HG02852 (cell line): Measurements from ENCODE around the gene HIVEP3.

Experiments
- ATAC-seq: cut with Tn5 transposase; IDR thresholded peaks from one replicate; pipeline ENCODE4 v1.9.1; 2021; ENCODE audit warnings: mild to moderate bottlenecking, moderate library complexity; ENCODE audit not compliant: unreplicated experiment

HIVEP3 gene

DNA sequence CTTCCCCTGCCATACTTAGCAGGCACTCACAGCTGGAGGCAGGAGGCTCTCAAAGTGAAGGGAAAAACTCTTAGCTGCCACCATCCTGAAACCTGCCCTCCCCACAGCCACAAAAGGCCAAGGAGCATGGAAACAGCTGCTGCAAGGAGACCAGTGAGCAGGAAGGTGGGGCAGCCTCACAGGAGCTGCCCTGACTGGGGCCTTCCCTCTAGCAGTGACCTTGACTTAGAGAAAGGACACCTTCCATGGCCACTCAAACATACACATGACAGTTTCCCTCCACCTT is 126.3 kb downstream of the HIVEP3 start:
- no peak for ATAC-seq

DNA sequence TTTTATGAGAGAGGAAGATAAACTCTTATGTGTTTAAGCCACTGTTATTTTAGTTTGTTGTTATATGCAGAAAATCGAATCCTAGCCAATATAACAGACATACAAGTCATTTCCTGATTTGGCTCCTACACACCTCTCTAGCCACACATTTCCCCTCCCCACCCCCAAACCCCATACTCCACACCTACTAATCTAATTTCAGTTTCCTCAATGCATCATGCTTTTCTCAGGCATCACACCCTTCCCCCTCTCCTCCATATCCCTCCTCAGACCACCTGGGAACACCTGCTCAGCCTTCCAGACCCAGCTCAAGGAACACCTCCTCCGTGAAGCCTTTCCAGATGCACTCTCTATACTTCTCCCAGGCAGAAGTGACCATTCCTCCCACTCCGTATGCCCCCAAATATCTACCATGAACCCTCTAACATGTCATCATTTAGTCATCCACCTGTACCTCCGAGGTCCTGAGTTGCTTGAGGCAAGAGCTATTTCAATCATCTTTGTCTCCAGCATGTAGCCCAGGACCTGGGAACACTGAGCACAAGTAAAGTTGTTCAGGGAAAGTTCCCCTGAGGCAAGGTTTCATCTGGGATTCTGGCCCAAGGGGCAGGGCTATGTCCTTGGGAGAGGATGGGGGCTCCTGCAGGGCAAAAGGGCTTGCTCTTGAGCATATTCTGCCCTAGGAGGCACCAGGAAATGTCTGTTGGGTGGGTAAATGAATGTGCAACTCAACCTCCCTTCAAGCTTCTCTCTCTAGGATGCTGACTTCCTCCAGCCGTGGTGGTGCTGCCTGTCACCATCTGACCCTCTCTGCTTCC is 126.8 kb downstream of the HIVEP3 start:
- no peak for ATAC-seq

DNA sequence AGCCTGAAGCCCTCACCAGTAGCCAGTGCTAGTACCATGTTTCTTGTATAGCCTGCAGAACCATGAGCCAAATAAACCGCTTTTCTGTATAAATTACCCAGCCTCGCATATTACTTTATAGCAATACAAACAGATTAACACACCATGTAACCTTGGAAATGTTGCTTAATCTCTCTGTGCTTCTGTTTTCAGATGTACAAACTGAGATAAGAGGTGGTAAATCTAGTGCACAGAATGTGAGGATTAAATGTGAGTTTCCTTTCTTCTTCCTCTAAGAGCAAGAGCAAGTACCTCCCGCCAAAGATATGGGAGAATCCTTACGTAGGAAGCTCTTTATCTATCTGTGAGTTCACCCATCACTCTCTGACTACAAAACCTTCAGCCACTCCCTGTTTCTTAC is 128.4 kb downstream of the HIVEP3 start:
- no peak for ATAC-seq

DNA sequence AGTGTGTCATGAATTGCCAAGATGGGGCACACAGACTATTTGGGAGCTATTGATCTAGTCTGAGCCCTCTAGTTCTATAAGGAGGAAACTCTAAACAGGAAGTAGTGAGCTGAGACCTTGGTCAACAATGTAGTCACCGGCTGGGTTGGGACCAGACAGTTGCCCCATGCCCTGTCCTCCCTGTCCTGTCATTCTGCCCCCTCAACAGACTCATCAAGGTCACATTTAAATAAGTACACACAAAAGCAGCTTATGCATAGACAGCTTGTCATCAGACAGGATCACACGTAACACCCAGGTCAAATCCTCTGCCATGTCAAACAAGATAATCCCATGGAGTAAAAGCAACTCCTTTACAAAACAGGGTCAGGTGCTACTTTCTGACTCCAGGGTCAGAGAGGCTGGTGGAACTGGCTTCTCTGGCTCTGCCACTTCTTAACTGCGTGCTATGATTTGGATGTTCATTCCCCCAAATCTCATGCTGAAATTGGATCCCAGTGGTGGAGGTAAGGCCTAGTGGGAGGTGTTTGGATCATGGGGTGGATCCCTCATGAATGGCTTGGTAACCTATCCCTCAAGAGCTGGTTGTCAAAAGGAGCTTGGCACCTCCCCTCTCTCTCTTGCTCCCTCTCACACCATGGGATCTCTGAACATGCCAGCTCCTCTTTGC is 128.9 kb downstream of the HIVEP3 start:
- no peak for ATAC-seq

DNA sequence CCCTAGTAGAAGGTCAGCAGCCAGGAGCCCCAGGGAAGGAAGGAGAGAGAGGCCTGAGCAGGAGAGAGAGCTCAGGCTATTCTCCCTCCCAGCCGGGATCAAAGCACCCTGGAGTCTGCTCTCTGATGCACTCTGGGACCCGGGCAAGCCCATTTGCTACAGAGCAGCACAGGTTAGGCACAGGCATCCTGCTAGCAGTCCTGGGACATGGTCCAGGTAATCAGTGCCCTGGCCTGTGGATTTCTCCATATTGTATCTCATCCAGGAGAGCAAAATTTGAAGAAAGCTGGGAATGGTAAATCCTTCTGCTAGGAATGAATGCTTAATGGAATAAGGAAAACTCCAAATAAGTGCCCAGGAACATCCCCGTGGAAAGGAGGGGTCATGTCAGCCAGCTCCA is 130.3 kb downstream of the HIVEP3 start:
- ATAC-seq = no peak

DNA sequence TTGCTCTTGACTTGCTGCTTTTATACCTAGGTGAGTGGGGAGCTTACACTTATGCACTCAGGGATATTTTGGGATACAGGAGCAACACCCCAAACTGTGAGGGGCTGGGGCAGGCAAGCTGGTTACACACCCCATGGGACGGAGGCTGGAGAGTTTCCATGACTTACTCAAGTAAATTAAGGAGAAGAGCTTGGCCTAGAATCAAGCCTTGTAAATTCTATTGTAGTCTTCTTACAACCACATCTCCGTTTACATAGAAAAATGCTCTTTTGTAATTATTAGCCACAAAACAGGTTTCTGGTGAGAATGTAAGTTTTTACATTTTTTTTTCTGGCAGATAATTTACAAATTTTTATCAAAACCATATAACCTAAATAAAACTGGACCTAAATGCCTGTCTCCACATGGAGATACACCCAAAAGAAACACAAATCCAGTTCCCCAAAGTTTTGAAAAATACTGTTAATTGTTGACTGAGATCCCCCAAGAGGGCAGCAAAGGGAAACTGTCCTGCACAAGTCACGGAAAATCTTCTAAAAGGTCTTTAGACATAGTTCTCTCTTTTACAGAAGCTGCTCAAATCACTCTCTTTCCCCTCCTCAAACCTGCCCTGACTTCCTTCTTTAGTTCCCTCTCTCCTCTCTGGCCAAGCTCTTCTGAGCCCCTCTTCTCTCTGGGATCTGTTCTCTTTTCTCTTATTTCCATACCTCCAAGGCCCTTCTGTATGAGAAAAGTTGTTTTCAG is 134.0 kb downstream of the HIVEP3 start:
- ATAC-seq = no peak

DNA sequence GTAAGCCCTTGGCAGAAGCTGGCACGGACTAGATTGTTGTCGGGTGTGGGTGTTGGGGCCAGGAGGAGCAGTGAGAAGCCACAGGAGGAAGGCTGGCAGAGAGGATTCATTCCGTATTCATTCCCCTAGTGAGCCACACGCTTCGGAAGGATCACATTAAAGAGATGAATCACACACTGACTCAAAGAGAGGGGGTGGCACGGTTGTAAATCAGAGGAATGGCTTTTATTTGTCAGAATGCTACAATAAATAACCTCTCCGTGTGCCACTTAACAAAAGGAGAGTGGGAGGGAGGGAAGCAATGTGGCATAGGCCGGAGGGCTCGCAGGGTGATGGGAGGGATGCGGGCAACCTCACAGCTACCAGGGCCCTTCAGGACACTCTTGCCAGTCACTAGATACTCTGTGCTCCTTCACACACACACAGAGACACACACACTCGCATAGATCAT is 135.5 kb downstream of the HIVEP3 start:
- no peak for ATAC-seq

DNA sequence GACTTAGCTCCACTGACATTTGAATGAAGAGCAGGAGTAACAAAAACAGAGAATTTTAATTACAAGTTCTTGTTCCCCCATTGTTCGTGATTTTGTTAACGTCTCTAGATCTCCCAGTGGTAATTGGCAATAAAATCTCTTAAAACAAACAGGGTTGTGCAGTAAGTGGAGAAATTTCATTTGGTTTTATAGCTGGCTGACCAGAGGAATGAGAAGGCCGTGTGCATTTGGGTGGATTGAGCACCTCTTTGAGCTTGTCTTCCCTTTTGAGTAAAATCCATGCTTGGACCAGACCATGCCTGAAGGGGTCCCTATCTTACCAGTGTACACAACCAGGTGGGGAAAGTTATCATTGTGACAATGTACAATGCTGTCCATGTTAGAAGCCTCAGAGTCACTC is 137.8 kb downstream of the HIVEP3 start:
- no peak for ATAC-seq

DNA sequence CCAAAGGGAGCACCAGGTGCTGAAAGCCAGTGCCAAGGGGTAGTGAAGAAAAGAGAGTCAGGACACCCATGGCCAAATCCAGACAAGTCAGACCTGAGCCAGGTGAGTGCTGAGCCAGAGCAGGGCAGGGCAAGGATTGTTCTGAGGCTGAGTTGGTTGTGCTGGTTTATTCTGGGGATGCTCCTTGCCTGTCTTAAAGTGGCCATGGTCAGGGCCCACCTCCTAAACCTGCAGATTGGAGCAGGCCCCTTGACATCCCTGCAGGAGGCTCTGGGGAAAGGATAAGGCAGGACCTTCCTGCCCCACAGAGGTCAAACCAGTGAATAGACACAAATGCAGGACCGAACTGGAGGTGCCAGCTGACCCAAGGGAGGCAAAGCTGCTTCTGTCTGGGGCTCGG is 138.4 kb downstream of the HIVEP3 start:
- no peak for ATAC-seq

DNA sequence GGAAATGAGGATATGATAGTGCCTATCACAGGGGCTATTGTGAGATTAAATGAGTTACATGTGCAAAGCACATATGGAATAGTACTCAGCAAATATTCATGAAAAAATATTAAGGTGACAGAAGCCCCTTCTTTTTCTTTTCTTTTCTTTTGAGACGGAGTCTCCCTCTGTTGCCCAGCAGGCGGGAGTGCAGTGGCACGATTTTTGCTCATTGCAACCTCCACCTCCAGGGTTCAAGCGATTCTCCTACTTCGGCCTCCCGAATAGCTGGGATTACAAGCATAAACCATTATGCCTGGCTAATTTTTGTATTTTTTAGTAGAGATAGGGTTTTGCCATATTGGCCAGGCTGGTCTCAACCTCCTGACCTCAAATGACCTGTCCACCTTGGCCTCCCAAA is 139.4 kb downstream of the HIVEP3 start:
- no peak for ATAC-seq

DNA sequence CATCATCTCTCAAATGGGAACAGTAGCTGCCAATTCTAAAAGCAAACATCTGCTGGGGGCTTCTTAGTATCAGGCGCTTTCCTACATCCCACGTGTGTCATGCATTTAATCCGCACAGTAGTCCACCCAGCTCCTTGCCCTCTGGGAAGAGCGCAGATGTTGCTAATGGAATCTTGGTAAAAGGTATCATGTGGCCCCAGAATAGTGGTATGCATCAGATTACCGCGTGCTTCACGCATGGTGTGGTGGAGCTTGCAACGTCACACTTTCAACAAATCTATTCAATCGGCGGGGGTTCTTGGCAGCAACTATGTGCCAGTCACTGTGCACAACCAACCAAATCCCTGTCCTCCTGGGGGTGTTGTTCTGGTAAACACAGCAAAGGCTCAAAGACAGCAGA is 141.0 kb downstream of the HIVEP3 start:
- ATAC-seq = no peak

DNA sequence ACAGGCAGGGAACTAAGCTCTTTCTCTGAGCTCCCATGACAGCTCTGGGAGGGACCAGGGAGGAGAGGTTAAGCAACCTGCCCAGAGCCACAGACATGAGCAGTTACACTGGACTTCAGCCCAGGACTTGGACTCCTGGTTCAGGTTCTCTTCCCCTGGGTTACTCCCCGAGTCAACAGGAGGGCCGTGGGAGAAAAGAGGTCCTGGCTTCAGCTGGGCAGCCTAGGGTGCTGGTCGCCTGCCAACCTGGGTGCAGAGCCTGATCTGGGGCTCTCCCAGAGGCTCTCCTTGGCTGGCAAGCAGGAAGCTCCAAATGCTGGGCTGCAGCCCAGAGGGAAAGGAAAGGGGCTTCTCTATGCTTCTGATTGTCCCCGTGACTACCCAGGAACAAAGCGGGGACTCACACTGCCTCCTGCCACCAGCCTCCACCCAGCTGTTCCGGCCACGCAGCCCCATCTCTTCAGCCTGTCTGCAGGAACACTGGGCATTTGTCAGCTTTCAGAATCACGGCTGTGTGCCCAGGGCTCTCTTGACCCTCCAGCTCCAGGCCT is 141.8 kb downstream of the HIVEP3 start:
- no peak for ATAC-seq

DNA sequence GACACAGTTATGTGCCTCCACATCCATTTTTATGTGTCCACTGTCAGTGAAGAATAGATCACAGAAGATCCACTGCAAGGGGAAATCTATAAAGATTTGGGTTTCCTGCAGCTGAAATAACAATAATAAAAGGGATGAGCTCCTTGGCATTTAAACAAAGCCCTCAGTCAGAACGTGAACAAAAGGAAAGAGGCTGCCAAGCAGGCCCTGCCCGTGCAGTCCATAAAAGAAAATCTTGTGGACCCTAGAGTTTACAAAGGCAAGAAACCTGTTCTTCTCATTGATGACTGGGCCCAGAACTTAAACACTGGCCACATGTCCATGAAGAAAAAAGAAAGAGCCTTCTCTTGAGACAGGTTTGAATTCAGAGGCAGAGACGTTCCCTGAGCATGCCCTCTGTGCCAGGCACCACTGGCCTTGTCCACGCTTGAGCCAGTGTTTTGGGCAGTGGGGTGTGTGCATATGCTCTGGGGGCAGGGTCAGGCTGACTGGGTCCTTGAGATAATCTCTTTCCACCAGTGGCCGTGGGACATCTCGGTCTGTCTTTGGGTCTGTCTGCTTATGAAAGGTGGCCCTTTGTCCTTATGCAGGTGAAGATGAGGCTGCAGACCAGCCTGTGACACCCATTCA is 142.7 kb downstream of the HIVEP3 start:
- ATAC-seq = no peak

DNA sequence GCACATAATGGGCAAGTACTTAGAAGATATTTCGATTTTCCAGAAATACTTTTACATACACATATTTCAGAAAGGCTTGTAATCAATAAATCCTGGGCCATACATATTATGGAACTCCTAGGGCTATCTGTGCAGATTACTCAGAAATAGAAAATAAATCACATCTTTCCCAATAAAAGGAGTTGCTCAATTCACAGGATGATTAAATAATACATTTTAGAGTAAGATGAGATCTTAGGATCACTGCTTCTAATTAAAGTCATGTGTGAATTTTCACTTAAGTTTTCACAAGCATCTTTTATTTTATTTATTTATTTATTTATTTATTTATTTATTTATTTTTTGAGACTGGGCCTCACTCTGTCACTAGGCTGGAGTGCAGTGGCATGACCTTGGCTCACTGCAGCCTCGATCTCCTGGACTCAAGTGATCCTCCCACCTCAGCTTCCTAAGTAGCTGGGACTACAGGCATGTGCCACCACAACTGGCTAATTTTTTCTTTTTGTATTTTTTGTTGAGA is 144.2 kb downstream of the HIVEP3 start:
- no peak for ATAC-seq

DNA sequence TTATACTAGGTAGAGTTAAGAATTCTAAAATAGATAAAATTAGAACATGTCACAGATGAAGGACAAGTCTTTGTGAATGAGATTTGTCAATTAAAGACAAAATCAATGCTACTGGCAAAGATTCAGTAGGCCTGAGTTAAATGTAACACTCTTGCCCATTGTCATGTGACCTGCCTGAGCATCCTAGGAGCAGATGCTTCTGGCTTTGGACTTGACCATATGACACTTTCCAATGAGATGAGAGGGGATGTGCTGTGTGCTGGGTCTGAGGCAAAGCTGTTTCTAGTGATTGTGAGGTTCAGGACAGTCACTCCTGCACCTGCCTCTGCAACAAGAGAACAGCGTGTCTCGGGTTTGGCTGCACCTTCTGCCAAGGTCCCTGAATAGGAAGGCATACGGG is 144.9 kb downstream of the HIVEP3 start:
- ATAC-seq = no peak

DNA sequence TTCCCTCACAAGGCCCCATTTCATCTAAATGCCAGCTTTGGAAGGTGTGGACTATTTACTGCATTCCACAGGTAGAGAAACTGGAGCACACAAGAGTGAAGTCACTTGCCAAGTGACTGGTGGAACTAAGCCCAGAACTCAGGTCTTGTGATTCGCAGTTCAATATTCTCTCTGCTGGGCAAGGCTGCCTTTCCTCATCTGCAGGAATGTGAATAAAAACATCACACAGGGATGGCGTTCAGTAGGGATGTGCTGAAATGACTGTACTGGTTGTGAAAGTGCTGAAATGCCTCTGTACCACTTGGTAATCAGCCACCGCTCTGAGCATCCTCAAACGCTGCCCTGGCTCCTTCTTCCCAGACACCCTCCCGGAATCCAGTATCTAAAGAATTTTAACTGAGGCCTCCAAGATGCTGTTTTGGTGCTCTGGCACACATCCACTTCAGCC is 145.6 kb downstream of the HIVEP3 start:
- no peak for ATAC-seq

DNA sequence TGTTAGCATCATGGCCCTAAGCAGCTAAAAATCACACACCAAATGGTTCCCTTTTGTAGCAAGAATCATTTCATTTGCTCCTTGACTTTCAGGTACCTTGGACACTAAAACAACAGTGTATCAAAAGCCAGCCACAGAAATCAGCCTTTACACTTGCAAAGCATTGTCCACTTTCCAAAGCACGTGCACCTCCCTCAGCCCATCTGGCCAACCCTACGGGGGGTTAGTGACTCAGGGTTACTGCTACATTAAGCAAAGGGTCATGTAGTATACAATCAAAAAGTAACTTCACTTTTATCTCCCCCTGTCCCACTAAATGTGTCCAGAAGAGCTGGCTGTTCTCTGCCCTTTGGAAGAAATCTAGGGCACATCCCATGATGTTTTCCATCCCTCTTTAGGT is 149.7 kb downstream of the HIVEP3 start:
- ATAC-seq = no peak

DNA sequence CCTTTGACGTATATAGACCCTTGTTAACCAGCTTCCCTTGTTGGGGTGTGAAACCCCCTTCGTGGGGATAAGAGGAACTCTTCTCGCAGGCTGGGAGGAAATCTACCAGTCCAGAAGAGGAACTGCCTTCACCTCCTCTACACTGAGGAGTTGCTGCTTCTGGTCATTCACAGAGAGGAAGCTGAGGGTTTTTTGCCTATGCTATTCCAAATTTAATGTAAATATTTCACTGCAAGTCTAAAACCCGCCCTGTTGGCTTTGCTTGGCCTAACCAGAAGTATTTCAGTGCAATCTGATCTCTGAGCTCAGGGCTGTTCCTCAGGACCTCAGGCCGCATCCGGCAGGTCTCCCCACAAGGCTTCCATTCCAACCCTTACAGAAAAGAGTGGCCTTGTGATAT is 150.1 kb downstream of the HIVEP3 start:
- ATAC-seq = no peak

DNA sequence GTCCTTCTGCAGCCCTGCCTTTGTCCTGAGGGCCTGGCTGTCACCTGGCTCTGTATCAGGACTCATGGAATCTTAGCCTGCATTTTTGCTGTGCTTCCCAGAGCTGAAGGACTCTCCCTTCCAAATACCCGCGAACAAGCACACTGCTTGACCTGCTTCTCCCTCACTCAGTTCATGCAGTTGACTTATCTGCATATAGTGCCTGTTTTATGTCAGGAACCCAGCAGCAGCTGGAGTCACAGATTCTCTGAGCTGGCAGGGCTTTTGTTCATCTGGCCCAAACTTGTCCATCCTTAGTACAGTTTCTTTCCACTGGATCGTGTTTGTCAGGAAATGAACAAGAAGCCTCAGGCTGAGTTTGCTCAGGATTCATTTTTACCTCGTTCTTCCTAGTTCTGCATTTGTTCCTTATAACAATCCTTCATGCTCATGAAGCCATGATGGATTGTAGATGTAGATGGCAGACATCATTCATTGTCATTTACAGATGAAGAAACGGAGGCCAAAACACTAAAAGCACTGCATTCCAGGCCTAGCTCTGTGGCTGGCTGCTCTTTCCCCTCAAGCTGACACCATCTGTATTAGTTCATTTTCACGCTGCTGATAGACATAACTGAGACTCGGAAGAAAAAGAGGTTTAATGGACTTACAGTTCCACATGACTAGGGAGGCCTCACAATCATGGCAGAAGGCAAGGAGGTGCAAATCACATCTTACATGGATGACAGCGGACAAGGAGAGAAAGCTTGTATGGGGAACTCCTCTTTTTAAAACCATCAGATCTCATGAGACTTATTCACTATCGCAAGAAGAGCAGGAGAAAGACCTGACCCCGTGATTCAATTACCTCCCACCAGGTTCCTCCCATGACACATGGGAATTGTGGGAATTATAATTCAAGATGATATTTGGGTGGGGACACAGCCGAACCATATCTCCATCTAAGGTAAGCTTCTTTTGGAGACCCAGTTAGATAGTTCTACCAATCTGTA is 150.9 kb downstream of the HIVEP3 start:
- no peak for ATAC-seq

DNA sequence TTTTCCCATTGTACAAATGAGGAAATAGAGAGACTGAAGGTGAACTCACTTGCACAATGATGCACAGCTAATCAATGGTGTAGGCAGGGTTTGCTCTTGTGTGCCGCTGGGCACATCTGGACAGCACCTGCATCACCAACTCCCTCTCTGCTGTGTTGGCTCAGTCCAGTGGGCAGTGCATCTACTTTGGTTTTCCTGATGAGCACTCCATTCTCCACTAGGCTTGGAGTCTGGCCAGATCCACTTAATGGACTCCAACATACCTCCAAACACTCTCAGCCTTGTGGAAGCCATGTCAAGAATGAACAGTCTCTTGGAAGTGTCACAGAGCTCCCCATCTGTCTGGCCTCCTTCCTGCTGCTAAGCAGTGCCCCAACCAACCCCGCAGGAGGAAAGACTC is 152.2 kb downstream of the HIVEP3 start:
- ATAC-seq = no peak
